Astrocyte (in vitro differentiated cells and primary cell): ENCODE measurements around the gene MS4A6E.

ENCODE experiments used
- CTCF ChIP-seq: IDR thresholded peaks from 2 replicates; pipeline ENCODE4 v1.5.1; 2011; ENCODE audit warnings: low read depth, mild to moderate bottlenecking, inconsistent platforms, low read length, moderate library complexity; ENCODE audit not compliant: insufficient read depth
- EZH2 ChIP-seq: IDR thresholded peaks from 2 replicates; pipeline ENCODE4 v1.6.1; 2012; ENCODE audit warnings: mild to moderate bottlenecking, low read length, inconsistent platforms; ENCODE audit not compliant: insufficient read depth

GRCh38 chr11:60357771-60358170 lies 30.7 kb downstream of the MS4A6E start:
- TF ChIP-seq CTCF (no peak), EZH2 (no peak)
